Dedifferentiated amniotic fluid mesenchymal stem cell (primary cell): Measurements from ENCODE around the gene FNIP2.
A peak's percentile ranks its signal among the peaks of the same experiment; 100 is the strongest.

Experiments
- DNase-seq: peaks from one replicate; pipeline ENCODE4 v3.0.0-alpha.2; 2016; ENCODE audit errors: extremely low spot score

Gene FNIP2

DNA sequence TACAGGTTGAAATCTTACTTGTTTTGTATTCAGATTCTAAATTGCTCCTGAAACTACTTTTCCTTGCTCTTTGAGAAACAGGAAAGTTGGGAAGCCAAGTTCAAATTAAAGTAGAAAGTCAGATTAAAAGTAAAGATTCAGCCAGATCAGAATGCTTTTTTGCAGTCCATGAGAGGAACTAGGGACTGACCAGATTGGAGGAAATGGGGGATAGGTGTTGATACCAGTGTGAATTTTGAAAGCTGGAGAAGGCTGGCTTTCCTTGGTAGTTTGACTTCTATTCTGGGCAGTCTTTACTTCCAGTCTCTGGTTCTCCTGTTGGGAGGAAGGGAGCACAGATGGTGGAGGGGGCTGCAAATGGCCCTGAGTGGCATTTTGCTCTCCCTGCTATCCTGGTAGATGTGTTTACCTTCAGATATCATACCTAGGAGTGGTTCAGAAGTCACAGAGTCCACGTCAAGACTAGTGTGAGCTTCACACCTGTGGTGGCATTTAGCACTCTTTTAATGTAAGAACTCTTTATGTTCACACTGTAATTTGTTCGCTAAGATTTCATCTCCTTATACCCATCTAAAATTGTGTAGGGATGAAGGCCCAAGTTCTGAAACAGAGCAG lies 68.8 kb downstream of the FNIP2 start:
- no peak for DNase-seq

DNA sequence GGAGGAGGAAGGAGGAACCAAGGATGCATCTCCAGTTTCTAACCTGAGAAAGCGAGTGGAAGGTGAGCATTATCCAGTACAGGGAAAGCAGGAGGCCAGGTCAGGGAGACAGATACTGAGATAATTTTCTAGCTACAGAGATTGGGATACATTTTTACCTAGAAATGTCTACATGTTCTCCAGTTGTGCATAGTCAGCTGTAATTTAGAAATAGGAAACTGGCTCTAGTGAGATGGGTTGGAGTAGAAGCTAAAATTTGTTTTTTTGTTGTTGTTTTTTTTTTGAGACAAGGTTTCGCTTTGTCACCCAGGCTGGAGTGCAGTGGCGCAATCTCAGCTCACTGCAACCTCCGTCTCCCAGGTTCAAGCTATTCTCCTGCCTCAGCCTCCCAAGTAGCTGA lies 71.3 kb downstream of the FNIP2 start:
- no peak for DNase-seq

DNA sequence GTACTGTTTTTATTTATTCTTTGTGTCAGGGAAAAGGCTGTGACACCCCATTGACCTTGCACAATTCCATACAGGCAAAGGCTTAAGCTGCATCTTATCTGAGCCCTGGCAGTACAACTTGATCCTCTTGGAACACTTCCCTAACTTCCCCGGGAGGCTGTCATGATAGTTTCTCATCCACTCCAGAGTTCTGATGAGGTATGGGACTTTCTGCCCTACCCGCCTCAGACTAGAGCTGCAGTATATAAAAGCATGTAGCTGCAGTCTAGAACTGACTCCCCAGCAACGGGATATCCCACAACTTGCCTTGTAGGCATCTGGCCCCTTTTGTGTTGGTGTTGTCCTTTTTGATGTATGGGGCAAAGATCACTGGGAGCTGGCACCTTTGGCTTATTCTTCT lies 72.7 kb downstream of the FNIP2 start:
- DNase-seq: no peak

DNA sequence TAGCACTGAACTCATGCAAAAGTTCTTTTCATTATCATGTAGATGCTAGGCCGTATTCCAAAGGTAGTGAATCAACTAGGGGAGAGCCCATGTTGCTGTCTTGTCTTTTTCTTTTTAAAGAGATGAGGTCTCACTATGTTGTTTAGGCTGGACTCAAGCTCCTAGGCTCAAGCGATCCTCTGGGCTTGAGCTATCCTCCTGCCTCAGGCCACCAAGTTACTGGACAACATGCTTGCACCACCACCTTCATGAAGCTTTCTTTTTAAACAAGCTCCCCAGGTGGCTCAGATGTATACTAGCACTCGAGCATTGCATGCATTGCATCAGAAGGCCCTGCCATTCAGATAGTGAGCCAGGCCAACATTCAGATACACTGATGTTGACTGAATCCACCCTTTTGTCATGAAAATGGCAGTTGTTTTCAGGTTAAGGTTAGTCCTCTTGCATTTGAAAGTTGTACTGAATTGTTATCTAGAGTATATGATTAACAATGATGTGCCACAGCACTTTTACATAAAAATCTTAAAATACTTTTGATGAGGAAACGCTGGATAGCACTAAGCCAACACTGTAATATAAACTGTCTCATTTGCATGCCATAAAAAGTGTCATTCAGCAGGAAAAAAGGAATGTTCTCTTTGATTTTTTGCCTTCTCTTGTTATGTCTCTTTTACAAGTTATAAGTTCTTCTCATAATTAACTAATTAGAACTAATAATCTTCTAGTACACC lies 76.7 kb downstream of the FNIP2 start:
- DNase-seq: no peak

DNA sequence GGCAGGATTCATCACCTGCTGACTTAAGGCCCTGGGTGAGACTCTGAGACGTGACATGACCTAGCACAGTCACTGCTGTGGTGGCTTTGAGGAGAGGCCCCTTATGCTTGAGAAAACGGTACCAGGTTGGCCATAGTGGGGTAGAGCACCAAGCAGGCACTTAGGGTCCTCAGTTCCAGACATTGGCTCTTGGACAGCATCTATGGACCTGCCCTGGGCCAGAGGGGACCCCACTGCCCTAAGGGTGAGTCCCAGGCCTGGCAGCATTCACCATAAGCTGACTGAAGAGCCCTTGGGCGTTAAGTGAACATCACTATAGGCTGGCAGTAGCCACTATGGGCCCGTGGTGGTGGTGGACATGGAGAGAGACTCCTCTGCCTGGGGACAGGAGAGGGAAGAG lies 78.7 kb downstream of the FNIP2 start:
- DNase-seq: no peak

DNA sequence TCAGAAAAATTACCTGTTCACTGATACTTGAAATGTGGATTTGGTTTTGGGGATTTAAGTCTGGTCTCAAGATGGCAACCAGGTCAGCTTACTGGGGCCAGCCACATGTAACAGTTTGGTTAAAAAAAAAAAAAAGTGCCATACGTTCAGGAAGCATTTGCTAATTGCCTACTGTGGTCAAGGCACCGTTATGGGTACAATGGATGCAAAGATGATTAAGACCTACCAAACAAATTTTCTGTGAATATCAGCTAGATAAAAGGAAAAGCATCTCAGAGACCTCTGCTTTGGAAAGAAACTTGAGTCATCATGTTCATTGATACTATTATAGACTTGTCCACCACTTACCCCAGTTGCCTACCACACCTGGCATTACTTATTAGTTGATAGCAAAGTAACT lies 80.9 kb downstream of the FNIP2 start:
- no peak for DNase-seq

DNA sequence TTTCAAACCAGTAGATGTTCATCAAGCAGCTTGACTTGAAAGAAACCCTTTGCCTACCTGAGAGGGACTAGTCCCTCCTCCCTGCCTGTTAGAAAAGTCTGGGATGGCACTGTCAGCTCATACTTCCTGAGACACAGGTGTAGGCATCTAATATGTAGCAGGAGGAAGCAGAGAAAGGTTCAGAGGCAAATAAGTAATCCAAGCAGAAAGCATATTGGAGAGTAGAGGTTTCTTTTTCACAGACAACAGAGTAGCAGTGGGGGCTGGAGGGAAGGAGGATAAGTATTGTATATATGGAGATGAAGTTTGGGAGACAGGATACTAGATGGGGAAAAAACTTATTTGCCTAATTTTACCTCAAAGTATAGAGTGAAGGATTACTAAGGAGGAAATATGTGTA lies 81.5 kb downstream of the FNIP2 start:
- no peak for DNase-seq

DNA sequence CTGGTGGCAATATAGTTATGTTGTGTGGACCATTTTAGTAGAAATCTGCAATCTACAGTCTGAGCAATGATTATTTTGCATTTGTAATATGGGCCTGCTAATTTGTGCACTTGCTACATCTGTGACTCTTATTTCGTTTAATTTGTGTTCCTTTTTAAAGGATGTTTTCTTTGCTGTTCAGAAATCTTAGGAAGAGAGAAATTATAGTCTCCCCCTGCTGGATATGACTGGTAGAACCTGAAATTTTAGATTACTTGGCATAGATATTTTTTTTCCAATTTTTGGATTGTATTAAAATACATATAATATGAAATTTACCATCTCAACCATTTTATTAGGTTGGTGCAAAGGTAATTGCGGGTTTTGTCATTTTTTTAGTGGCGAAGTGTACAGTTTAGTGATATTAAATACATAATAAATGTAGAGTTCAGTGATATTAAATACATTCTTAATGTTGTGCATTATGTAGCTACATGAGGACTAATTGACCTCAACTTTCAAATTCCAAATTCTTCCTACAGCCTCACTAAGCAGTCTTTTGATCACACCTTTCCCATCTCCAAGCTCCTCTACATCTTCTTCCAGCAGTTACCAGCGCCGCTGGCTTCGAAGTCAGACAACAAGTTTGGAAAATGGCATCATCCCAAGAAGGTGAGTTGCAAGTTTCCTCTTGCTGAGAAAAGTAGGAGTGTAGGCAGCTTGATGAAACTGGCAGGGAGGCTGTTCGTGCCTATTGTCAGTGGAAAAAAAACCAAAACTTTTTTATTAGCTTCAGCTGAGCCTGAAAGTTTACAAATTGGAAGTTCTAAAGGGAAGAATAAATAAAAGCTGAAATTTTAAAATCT lies 82.2 kb downstream of the FNIP2 start:
- DNase-seq: peak; percentile 68

DNA sequence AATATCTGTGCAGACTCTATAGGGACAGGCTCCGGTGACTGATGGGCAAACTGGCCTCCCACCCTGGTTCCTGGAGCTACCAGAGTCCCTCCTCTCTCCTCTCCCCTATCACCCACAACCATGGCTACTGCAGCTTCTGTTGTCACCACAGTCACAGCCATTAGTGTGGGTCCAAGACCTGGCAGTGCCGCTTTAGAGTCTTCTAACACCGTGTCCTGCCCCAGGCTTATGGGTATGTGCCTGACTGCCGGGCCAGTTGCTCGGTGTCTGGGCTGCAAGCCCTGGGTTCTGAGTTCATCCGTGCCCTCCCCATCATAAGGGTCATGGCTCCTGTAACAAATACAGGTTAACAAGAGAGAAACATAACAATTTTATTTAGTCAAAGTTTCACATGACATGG lies 85.4 kb downstream of the FNIP2 start:
- no peak for DNase-seq

DNA sequence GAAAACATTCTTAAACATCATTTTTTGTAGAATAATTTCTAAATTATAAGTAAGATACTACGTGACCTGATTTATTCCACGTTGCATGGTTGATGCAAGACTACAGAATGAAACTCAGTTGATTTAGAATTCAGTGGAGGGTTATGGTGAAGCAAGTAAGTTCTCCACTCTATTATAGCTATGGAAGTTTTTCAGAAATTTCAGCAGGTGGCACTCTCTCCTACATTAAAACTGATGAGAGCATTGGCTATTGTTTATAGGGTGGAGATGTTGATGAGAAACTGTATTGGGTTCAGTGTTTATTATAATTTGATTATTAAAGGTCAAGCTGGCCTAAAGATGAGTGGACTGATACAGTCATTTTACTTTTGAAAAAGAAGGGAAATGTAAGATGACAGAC lies 88.0 kb downstream of the FNIP2 start:
- DNase-seq: peak; percentile 18

DNA sequence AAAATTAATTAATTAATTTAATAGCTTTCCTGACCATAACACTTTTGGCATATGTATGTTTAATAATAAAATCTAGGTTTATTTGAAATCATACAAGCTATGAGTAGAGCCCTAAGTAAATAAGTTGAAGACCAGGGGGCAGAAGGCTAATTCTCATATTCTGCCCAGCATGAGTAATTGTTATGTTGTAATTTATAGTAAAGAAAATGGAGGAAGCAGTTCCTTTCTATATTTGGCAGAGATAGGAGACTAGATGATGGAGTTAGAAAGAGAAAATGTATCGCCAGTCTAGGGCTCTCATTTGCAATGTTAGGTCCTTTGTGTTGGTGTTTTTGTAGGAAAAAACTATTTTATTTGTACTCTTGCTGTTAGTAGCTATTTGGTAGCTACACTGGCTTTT lies 89.1 kb downstream of the FNIP2 start:
- DNase-seq: no peak

DNA sequence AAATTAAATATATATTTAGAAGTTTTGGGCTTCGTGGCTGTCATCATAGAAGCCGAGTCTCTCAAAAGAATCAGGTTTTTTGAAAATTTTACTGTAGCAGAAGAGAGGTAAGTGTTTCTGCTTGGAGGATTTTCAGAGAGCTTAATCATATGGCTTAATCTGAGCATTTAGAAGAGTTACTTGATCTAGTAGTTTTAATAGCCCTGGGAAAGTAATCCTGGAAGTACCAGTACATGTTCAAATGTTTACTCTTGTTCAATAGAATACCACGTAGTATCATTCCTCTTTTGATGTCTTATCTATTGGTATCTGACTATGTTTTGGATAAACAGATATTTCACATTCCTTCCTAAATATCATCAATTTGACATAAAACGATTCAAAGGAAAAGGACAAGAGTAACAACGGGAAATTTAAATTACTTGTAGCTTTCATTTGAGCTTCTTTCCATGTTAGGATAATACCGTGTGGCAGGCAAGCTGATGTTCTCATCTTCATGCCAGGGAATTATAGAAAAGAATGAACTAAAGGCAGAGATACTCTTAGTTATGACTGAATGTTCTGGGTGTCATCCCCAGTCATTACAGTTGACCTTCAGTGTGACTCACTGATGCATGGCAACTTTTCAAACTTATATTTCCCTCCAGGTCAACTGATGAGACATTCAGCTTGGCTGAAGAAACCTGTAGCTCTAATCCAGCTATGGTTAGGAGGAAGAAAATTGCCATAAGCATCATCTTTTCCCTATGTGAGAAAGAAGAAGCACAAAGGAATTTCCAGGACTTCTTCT lies 89.8 kb downstream of the FNIP2 start:
- no peak for DNase-seq

DNA sequence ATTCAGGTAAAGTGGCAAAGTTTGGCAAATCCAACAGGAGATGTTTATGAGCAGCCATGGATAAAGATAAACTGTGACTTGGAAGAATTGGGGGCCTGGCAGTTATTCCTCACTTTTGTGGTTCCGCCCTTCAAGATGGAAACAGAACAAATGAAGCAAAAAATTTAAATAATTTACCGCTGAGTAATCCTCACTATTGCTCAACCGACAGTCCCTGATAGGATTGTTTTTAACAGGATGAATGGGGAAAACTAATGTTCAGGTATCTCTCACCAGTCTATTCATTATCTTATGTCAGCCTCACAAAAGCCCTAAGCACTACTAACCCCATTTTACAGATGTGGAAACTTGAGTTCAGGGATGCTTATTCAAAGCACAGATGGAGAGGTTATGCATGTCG lies 90.8 kb downstream of the FNIP2 start:
- no peak for DNase-seq

DNA sequence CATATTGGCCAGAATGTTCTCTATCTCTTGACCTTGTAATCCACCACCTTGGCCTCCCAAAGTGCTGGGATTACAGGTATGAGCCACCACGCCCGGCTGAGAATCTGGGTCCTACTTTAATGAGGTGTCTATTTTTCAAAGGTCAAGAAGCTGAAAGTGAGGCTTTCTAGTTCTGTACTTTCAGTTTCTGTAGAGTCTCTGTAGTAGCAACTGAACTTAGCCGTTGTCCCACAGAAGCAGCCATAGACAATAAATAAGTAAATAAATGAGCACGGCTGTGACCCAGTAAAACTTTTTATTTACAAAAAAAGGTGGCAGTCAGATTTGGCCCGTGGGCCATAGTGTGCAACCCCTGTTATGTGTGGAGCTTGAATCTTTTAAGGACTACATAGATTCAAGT lies 92.0 kb downstream of the FNIP2 start:
- DNase-seq: no peak

DNA sequence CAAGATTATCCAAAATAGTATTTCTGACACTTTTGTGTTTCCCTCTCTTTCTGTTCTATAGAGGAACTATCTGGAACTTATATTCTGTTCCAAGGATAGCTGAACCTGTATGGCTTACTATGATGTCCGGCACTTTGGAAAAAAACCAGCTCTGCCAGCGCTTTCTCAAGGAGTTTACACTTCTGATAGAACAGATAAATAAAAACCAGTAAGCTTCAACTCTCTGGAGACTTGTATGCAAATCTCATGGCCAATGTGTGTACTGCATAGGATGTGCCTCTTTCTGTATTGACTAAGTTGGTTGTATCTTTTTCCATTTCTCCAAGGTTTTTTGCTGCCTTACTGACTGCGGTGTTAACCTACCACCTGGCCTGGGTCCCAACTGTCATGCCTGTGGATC lies 92.5 kb downstream of the FNIP2 start:
- no peak for DNase-seq

DNA sequence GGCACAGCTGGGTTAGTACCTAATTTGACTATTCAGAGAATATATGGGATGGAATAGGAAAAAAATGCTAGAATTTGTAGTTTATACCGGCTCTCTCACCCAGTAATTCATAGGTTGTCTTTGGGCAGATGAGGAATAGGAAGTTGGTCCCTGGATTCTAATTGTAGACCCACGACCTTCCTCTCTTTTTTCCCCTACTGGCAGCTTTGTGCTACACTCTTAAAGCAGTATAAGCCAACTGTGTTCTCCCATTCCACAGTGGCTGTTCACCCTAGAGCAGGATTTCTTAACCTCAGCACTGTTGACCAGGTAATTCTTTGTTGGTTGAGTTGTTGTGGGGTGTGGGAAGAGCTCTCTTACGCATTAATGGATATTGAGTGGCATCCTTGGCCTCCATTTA lies 92.9 kb downstream of the FNIP2 start:
- DNase-seq: no peak

DNA sequence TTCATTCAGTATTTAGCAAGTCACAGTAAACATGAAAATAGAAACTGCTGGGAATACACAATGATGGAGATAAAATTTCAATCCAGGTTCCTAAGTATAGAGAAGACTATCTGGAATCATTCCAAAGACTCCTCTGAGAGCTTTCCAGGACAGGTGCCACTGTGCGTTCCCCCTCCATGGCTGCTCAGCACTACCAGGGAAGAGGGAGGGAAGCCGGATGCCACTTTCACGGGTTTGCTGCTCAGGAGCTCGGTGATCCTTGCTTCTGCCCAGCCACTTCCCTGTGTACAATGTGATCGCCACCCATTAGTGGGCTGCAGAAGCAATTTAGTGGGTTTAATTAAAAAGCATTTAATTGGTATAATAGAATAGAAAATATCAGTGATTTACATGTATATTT lies 94.5 kb downstream of the FNIP2 start:
- DNase-seq: no peak

DNA sequence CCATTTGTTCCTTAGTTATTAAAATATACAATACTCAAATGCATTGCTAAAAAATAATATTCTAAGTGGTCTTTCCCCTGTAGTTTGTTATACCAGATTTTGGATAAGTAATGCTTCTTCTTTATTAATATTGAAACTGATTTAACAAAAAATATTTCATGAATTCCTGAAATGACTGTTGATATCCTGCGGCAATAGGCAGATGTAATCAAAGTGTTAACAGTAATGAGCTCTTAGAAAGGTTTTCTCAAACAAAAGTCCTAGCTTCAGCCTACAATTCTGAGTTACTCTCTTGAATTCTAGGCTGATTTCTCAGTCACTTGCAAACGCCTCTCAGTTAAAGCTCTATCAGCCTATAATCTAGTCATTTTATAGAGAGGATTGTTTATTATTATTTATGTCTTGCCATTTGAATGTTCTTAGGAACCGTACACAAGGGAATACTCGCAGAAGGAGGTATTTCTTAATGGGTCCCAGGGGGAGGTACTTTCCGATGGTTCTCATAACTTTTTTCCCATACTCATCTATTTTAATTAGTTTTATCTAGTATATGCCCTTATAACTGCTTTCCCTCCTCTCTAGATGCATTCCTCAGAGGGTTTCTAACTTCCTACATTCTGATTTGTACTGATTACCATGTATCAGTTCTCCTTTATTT lies 96.8 kb downstream of the FNIP2 start:
- DNase-seq: no peak

DNA sequence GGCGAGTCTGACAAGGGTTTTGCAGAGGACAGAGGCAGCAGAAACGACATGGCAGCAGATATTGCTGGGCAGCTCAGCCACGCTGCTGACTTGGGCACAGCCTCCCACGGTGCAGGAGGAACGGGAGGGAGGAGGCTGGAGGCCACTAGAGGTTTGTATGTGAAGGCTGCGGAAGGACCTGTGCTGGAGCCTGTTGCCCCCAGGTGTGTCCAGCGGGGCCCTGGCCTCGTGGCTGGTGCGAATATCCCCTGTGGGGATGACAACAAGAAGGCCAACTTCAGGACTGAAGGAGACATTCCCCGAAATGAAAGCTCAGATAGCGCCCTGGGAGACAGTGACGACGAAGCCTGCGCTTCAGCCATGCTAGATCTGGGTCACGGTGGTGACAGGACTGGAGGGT lies 100.2 kb downstream of the FNIP2 start:
- no peak for DNase-seq

DNA sequence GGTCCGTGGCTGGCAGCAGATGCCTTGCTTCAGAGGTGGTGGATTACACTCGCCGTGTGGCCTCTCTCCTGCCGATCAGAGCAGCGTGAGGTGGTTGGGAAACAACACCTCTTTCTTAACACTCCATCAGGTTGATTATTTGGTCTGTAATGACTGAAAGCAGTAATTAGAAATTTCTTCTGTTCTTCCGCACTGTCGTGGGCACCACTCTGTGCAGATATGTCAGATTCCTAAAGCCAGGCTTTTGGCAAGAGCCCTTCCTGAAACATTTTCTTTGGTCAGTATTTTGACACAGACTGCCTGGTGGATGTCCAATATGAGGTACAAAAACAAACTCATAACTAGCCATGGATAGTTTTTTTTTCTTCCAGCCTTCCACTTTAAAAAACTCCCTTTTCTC lies 100.9 kb downstream of the FNIP2 start:
- no peak for DNase-seq

DNA sequence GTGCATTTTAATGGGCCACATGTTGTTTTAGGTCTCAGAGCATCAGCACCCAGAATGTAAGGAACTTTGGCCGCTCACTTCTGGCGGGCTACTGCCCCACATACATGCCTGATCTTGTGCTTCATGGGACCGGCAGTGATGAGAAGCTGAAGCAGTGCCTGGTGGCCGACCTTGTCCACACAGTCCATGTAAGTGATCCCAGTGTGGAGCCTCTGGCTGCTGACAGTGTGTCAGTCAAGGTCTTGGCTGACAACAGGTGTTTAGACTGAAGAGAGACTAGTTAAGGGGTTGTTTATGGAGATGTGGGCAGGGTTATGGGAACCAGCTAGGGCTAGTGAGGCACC lies 101.4 kb downstream of the FNIP2 start:
- DNase-seq: no peak
